Calu3 (cell line): Measurements from ENCODE around the gene MYL4. TPM values are rescaled to one million over a fixed set of nuclear protein-coding genes. Genes with fewer than 3 reads are reported as not detected.

Source experiments
- BruUV-seq: library from RNA; stranded (reverse); fragments of 400-500 nt; replicated peaks from 2 replicates; lab custom pipeline; 2021; lab: Mats Ljungman, UMichigan
- CTCF ChIA-PET: fragments of 300-600 bp; sonication (Branson Sonifier 250); formaldehyde crosslinking; loops from one replicate; lab custom pipeline; 2022; ENCODE audit warnings: antibody characterized with exemption; lab: Charles Lee
- DNase-seq: peaks from one replicate; pipeline ENCODE4 v3.0.0; 2022
- H3K27ac Mint-ChIP-seq: one replicate; pipeline ENCODE4 v1.8.0; 2022; ENCODE audit warnings: mixed read lengths; ENCODE audit not compliant: unreplicated experiment
- H3K27me3 Mint-ChIP-seq: one replicate; pipeline ENCODE4 v1.8.0; 2022; ENCODE audit warnings: mixed read lengths; ENCODE audit not compliant: unreplicated experiment
- H3K36me3 Mint-ChIP-seq: one replicate; pipeline ENCODE4 v1.8.0; 2022; ENCODE audit warnings: mild to moderate bottlenecking, moderate library complexity, mixed read lengths; ENCODE audit not compliant: insufficient read depth, unreplicated experiment
- H3K4me1 Mint-ChIP-seq: one replicate; pipeline ENCODE4 v1.8.0; 2022; ENCODE audit warnings: mild to moderate bottlenecking, low read depth, mixed read lengths; ENCODE audit not compliant: unreplicated experiment
- H3K4me3 Mint-ChIP-seq: one replicate; pipeline ENCODE4 v1.8.0; 2022; ENCODE audit warnings: mild to moderate bottlenecking, low read depth, moderate library complexity, mixed read lengths; ENCODE audit not compliant: unreplicated experiment
- H3K9me3 Mint-ChIP-seq: one replicate; pipeline ENCODE4 v1.8.0; 2022; ENCODE audit warnings: low read depth, mixed read lengths; ENCODE audit not compliant: unreplicated experiment
- CTCF ChIP-seq: fragments of 200-600 bp; IDR thresholded peaks from one replicate; pipeline ENCODE4 v1.8.0; 2022; ENCODE audit warnings: antibody characterized with exemption; ENCODE audit not compliant: unreplicated experiment
- intact Hi-C: fragments of 100-400 bp; cut with micrococcal nuclease; formaldehyde crosslinking; loops from one replicate; pipeline ENCODE4 v1.10.0; 2022; ENCODE audit not compliant: unreplicated experiment
- total RNA-seq: library from RNA; stranded (reverse); gene quantifications from 2 replicates; pipeline ENCODE4 v1.2.3, GENCODE V29; 2022

The MYL4 gene
- total RNA-seq, 1 experiment from 2014 or later, result not detected

- H3K27me3 Mint-ChIP-seq, result peaks cover 40% of the 10 kb centered on the region
- no peak overlapping the region for H3K4me3 Mint-ChIP-seq
- H3K36me3 Mint-ChIP-seq, result peaks cover 15% of the 10 kb centered on the region
- intact Hi-C loops, result no loop called here
- no TSS peak for BruUV-seq
- H3K27ac Mint-ChIP-seq, result no peak overlapping the region
- CTCF ChIA-PET, result interaction anchor here (0.5 to 0.7 kb wide), 2 partner anchors 53 to 61 kb away, joined by 3 to 4 read pairs; no protein-coding TSS in a partner anchor
- no peak for TF ChIP-seq CTCF
- no peaks in the 10 kb centered on the region for H3K9me3 Mint-ChIP-seq
- no peak for DNase-seq
- peaks cover 15% of the 10 kb centered on the region for H3K4me1 Mint-ChIP-seq
Observed at GRCh38 chr17:47252209-47252608, 43.1 kb downstream of the MYL4 start.

- peaks cover 47% of the 10 kb centered on the region for H3K27me3 Mint-ChIP-seq
- no TSS peak for BruUV-seq
- no peak for TF ChIP-seq CTCF
- H3K9me3 Mint-ChIP-seq, result no peaks in the 10 kb centered on the region
- CTCF ChIA-PET, result interaction anchor here (0.6 to 1.1 kb wide), 3 partner anchors 19 to 52 kb away, joined by 3 to 4 read pairs (median 3); no protein-coding TSS in a partner anchor
- peaks cover 23% of the 10 kb centered on the region for H3K4me1 Mint-ChIP-seq
- H3K36me3 Mint-ChIP-seq, result peaks cover 15% of the 10 kb centered on the region
- peak overlapping the region; percentile 83 for H3K4me3 Mint-ChIP-seq
- no peak overlapping the region for H3K27ac Mint-ChIP-seq
- intact Hi-C loops, result no loop called here
- no peak for DNase-seq
Observed at GRCh38 chr17:47252766-47253512, 43.8 kb downstream of the MYL4 start.

GRCh38 chr17:47253541-47254402 lies 44.6 kb downstream of the MYL4 start, which contains the start of gene ITGB3:
TSS of gene ITGB3 (plus strand) at chr17:47253827. CDS start at chr17:47253862, 35 bp downstream.
- peaks cover 31% of the 10 kb centered on the region for H3K4me1 Mint-ChIP-seq
- BruUV-seq, result no TSS peak
- no peak within 1 kb of the TSS for H3K27ac Mint-ChIP-seq
- H3K36me3 Mint-ChIP-seq, result peaks cover 15% of the 10 kb centered on the region
- peaks cover 55% of the 10 kb centered on the region for H3K27me3 Mint-ChIP-seq
- no peaks in the 10 kb centered on the region for H3K9me3 Mint-ChIP-seq
- peak; percentile 92 for DNase-seq
- H3K4me3 Mint-ChIP-seq, result peak within 1 kb of the TSS; percentile 83
- peak; percentile 54 for TF ChIP-seq CTCF
- intact Hi-C loops, result no loop called here
- CTCF ChIA-PET, result interaction anchor here (0.6 to 1.1 kb wide), 2 partner anchors 52 to 667 kb away, joined by 3 read pairs; no protein-coding TSS in a partner anchor

- H3K27ac Mint-ChIP-seq, result no peak overlapping the region
- CTCF ChIA-PET, result interaction anchor here (0.6 to 1.1 kb wide), 2 partner anchors 51 to 666 kb away, joined by 3 read pairs; no protein-coding TSS in a partner anchor
- peaks cover 15% of the 10 kb centered on the region for H3K36me3 Mint-ChIP-seq
- H3K4me3 Mint-ChIP-seq, result peak overlapping the region; percentile 83
- intact Hi-C loops, result no loop called here
- DNase-seq, result no peak
- H3K9me3 Mint-ChIP-seq, result no peaks in the 10 kb centered on the region
- H3K4me1 Mint-ChIP-seq, result peaks cover 32% of the 10 kb centered on the region
- peaks cover 58% of the 10 kb centered on the region for H3K27me3 Mint-ChIP-seq
- TF ChIP-seq CTCF, result no peak
- no TSS peak for BruUV-seq
Observed at GRCh38 chr17:47254403-47254943, 45.3 kb downstream of the MYL4 start.
